ENCODE measurements around the gene LMF1.

GRCh38 chr16:969508-970385 is 1.0 kb downstream of the LMF1 start:
- TF ChIP-seq SMC3 (IDR thresholded peaks at IDR 0.05; ENCODE audit: low read depth, low read length) (no peak), RFX5 (IDR thresholded peaks at IDR 0.05; ENCODE audit: low read depth, low read length) (no peak)
